WERI-Rb-1 (cell line): ENCODE results near the gene PTPRD.

Experiments
- DNase-seq: peaks from one replicate; pipeline ENCODE4 v3.0.0-alpha.2; 2020
- H3K27ac ChIP-seq: fragments of 250-450 bp; sonication (Bioruptor Pico); 2 replicates; pipeline ENCODE4 v1.5.1; 2020; ENCODE audit warnings: mild to moderate bottlenecking, moderate library complexity
- H3K27me3 ChIP-seq: fragments of 250-450 bp; sonication (Bioruptor Pico); 2 replicates; pipeline ENCODE4 v1.5.1; 2021; ENCODE audit warnings: mild to moderate bottlenecking, low read depth, moderate library complexity; ENCODE audit not compliant: insufficient read depth, severe bottlenecking
- H3K36me3 ChIP-seq: fragments of 250-450 bp; sonication (Bioruptor Pico); 2 replicates; pipeline ENCODE4 v1.5.1; 2020; ENCODE audit warnings: mild to moderate bottlenecking, moderate library complexity
- H3K4me3 ChIP-seq: 2 replicates; pipeline ENCODE4 v1.5.1; 2011; ENCODE audit warnings: low read depth, mild to moderate bottlenecking, control low read depth, low read length
- H3K9me3 ChIP-seq: fragments of 250-450 bp; sonication (Bioruptor Pico); 2 replicates; pipeline ENCODE4 v1.5.1; 2021; ENCODE audit warnings: mild to moderate bottlenecking, moderate library complexity; ENCODE audit not compliant: severe bottlenecking
- TF ChIP-seq, protein P1 (sequence below): IDR thresholded peaks from 2 replicates; pipeline ENCODE4 v1.5.1; 2011; ENCODE audit warnings: low read depth, mild to moderate bottlenecking, control low read depth, inconsistent platforms, low read length

Gene PTPRD

DNA sequence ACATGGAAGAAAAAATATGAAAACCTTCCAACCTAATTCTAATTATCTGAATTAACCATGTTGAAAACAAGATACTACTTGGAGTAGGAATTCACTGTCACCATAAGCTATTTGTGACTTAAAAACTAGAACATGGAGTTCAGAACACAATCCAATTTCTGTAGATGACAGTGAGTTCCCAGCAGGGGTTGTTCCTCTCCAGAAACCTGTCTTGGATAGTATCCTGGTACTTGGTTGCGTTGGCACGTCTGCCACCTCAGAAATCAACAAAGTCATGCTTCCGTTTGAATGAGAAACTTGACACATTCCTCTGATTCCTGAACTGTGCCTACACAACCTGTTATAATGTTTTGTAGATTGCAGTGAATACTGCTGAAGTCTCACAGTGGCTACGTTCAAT is 2023.3 kb downstream of the PTPRD start:
- no peak overlapping the region for H3K27ac ChIP-seq
- H3K4me3 ChIP-seq = no peak overlapping the region
- no peak for DNase-seq
- no peaks in the 10 kb centered on the region for H3K36me3 ChIP-seq
- no peaks in the 10 kb centered on the region for H3K27me3 ChIP-seq
- H3K9me3 ChIP-seq = no peaks in the 10 kb centered on the region
- TF ChIP-seq, protein P1, sequence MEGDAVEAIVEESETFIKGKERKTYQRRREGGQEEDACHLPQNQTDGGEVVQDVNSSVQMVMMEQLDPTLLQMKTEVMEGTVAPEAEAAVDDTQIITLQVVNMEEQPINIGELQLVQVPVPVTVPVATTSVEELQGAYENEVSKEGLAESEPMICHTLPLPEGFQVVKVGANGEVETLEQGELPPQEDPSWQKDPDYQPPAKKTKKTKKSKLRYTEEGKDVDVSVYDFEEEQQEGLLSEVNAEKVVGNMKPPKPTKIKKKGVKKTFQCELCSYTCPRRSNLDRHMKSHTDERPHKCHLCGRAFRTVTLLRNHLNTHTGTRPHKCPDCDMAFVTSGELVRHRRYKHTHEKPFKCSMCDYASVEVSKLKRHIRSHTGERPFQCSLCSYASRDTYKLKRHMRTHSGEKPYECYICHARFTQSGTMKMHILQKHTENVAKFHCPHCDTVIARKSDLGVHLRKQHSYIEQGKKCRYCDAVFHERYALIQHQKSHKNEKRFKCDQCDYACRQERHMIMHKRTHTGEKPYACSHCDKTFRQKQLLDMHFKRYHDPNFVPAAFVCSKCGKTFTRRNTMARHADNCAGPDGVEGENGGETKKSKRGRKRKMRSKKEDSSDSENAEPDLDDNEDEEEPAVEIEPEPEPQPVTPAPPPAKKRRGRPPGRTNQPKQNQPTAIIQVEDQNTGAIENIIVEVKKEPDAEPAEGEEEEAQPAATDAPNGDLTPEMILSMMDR = no peak

DNA sequence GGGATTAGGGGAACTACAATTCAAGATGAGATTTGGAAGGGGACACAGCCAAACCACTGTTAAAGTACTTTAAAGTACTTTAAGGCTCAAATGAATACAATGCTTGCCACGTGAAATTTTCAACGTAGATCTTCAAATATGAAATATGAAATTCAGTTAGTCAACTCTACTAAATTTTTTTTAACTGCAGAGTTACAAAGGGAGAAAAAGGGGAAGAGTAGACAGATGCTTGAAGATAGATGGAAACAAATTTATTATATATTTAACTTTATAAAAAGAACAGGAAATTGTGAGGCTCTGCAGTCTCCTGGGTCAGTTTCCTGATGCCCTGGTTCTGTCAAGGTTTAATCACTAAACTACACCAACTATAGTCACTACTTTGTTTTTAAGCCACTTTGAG is 2027.8 kb downstream of the PTPRD start:
- TF ChIP-seq, protein P1 = no peak
- Histone ChIP-seq H3K36me3 (no peaks in the 10 kb centered on the region), H3K27me3 (no peaks in the 10 kb centered on the region), H3K27ac (no peak overlapping the region), H3K4me3 (no peak overlapping the region), H3K9me3 (no peaks in the 10 kb centered on the region)
- no peak for DNase-seq

DNA sequence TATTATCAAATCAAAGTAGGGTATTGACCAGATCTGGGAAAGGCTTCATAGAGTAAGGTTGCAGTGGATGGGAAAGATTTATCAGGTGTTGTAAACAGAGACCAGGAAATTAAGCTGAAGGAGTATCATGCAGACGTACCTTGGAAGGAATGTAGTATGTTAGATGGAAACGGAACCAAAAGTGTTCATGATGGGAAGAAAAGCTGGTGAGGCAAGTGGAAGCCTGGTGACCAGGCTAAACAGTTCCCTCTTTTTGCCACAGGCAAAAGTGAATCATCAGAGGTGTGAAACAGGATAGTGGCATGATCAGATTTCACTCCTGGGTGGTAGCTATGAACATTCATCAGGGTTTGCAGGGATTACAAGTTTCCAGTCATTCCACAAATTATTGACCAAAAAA is 2033.1 kb downstream of the PTPRD start:
- no peaks in the 10 kb centered on the region for H3K9me3 ChIP-seq
- no peak for DNase-seq
- TF ChIP-seq, protein P1 = no peak
- H3K36me3 ChIP-seq = no peaks in the 10 kb centered on the region
- H3K27ac ChIP-seq = no peak overlapping the region
- H3K27me3 ChIP-seq = no peaks in the 10 kb centered on the region
- H3K4me3 ChIP-seq = no peak overlapping the region

DNA sequence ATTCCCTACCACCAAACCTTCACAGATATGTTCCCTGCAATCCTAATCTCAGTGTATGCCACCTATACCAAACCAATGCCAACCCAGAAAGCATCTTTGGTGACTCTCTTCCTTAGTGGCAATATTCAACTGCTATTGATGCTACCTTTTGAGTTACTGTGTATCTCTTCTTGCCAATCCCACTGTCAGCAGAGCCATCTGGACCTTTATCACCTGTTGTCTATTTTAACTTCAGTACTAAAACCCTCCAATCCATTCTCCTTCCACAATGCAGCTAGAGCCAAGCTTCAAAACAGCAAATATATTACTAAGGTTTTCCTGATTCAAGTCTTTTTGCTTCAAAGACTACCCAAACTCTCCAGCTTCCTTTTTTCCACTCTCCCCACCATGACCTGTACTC is 2036.1 kb downstream of the PTPRD start:
- no peaks in the 10 kb centered on the region for H3K36me3 ChIP-seq
- H3K27ac ChIP-seq = no peak overlapping the region
- H3K4me3 ChIP-seq = no peak overlapping the region
- H3K27me3 ChIP-seq = no peaks in the 10 kb centered on the region
- no peak for DNase-seq
- TF ChIP-seq, protein P1 = no peak
- no peaks in the 10 kb centered on the region for H3K9me3 ChIP-seq

DNA sequence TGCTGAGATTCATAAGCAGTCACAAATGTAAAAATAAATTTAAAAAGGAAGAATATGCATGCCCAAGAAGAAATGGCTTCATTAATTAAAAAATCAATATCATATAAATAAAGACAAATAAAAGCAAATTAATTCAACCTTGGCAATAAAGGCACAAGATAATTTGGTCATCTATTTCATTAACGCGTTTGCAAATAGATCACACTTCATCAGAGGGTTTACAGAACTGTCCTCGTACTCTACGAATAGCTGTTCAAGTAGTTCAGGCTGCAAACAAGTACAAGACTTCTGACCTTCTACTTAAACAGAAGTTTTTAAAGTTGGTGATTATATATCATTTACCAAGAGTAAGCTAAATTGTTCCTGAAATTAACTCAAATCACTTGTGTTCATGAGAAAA is 2038.0 kb downstream of the PTPRD start:
- DNase-seq = no peak
- Histone ChIP-seq H3K4me3 (no peak overlapping the region), H3K36me3 (no peaks in the 10 kb centered on the region), H3K27me3 (no peaks in the 10 kb centered on the region), H3K9me3 (no peaks in the 10 kb centered on the region), H3K27ac (no peak overlapping the region)
- TF ChIP-seq, protein P1 = no peak

DNA sequence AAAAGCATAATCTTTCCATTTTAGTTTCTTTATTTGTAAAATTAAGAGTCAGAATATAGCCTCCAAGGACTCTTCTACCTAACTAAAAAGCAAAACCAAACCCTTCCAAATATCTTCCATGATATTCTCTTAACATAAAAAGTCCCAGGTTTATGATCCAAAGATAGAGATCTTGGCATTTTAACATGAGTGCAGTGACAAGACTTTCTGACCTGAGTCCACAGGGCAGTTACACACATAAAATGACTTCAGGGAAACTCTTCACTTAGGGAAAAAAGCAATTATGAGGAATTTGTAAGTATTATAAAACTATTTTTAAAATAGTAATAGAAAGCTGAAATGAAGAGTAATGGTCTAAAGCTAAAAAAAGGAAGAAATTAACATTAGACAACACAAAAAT is 2040.6 kb downstream of the PTPRD start:
- H3K27me3 ChIP-seq = no peaks in the 10 kb centered on the region
- TF ChIP-seq, protein P1 = no peak
- H3K36me3 ChIP-seq = no peaks in the 10 kb centered on the region
- H3K27ac ChIP-seq = no peak overlapping the region
- H3K4me3 ChIP-seq = no peak overlapping the region
- H3K9me3 ChIP-seq = no peaks in the 10 kb centered on the region
- DNase-seq = no peak
